BJ (cell line): Measurements from ENCODE around the gene PKN1. TPM values are rescaled to one million over a fixed set of nuclear protein-coding genes. Genes with fewer than 3 reads are reported as not detected.

ENCODE experiments used
- CTCF ChIA-PET: fragments of 350-600 bp; formaldehyde crosslinking; extraction: SDS; loops from one replicate; lab custom pipeline; 2021; ENCODE audit warnings: antibody characterized with exemption, inconsistent platforms; lab: Yijun Ruan, JAX
- POLR2A ChIA-PET: fragments of 300-600 bp; sonication (Branson Sonifier 250); formaldehyde crosslinking; extraction: SDS; loops from one replicate; lab custom pipeline; 2021; ENCODE audit warnings: antibody characterized with exemption; lab: Charles Lee
- DNase-seq: peaks from one replicate; pipeline ENCODE4 v3.0.0-alpha.2; 2011; ENCODE audit warnings: low read depth
- H3K27me3 ChIP-seq: 2 replicates; pipeline ENCODE4 v1.6.0; 2011; ENCODE audit warnings: low read length; ENCODE audit not compliant: control insufficient read depth, insufficient read depth
- H3K36me3 ChIP-seq: 2 replicates; pipeline ENCODE4 v1.5.1; 2011; ENCODE audit warnings: low read length; ENCODE audit not compliant: control insufficient read depth, insufficient read depth
- H3K4me3 ChIP-seq: 2 replicates; pipeline ENCODE4 v1.5.1; 2011; ENCODE audit warnings: low read depth, mild to moderate bottlenecking, control low read depth, low read length
- polyA plus RNA-seq: library from polyadenylated mRNA; depleted of rRNA; stranded (reverse); fragments of >200 nt; gene quantifications from 2 replicates; pipeline ENCODE4 v1.2.3, GENCODE V29; 2011
- TF ChIP-seq, protein P1 (sequence below): IDR thresholded peaks from 2 replicates; pipeline ENCODE4 v1.5.1; 2011; ENCODE audit warnings: low read depth, mild to moderate bottlenecking, control low read depth, inconsistent platforms, low read length, moderate library complexity; ENCODE audit not compliant: insufficient read depth

PKN1 gene
- polyA plus RNA-seq, 1 experiment: 117 TPM

- CTCF ChIA-PET: interaction anchor here (0.8 kb wide), 1 partner anchor 78 kb away, joined by 3 read pairs; no protein-coding TSS in a partner anchor
Observed at GRCh38 chr19:14427461-14427860, 5.6 kb upstream of the PKN1 start.

GRCh38 chr19:14428882-14429416 is 4.2 kb upstream of the PKN1 start:
- TF ChIP-seq, protein P1, sequence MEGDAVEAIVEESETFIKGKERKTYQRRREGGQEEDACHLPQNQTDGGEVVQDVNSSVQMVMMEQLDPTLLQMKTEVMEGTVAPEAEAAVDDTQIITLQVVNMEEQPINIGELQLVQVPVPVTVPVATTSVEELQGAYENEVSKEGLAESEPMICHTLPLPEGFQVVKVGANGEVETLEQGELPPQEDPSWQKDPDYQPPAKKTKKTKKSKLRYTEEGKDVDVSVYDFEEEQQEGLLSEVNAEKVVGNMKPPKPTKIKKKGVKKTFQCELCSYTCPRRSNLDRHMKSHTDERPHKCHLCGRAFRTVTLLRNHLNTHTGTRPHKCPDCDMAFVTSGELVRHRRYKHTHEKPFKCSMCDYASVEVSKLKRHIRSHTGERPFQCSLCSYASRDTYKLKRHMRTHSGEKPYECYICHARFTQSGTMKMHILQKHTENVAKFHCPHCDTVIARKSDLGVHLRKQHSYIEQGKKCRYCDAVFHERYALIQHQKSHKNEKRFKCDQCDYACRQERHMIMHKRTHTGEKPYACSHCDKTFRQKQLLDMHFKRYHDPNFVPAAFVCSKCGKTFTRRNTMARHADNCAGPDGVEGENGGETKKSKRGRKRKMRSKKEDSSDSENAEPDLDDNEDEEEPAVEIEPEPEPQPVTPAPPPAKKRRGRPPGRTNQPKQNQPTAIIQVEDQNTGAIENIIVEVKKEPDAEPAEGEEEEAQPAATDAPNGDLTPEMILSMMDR: no peak
- no peak for DNase-seq
- CTCF ChIA-PET: interaction anchor here (1.2 kb wide), 1 partner anchor 43 kb away, joined by 7 read pairs; no protein-coding TSS in a partner anchor

More at GRCh38 chr19:14427461-14427860, 5.6 kb upstream of the PKN1 start:
- Histone ChIP-seq H3K4me3 (no peak overlapping the region), H3K36me3 (no peaks in the 10 kb centered on the region), H3K27me3 (no peaks in the 10 kb centered on the region)
- POLR2A ChIA-PET: no interaction called here
- DNase-seq: no peak
- TF ChIP-seq, protein P1: no peak

DNA sequence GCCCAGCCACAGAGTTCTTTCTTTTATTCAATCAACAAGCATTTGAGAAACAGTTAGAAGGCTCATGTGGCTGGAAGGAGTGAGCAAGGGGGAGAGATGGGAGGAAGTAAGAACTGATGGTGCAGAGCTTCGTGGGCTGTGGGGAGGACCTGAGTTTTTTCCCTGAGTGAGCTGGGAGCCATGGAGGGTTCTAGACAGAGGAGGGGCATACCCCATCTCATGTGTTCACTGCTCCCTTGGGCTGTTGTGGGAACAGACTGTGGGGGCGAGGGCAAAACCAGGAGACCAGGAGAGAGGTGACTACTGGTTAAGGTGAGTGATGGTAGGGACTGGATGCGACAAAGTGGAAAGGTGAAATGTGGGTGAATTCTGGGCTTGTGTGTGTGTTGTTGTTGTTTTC is 2.4 kb upstream of the PKN1 start:
- Histone ChIP-seq H3K27me3 (no peaks in the 10 kb centered on the region), H3K4me3 (no peak overlapping the region), H3K36me3 (no peaks in the 10 kb centered on the region)
- TF ChIP-seq, protein P1: no peak
- CTCF ChIA-PET: interaction anchor here (1.0 to 2.0 kb wide), 5 partner anchors 11 to 272 kb away, joined by 3 to 6 read pairs (median 4); no protein-coding TSS in a partner anchor
- POLR2A ChIA-PET: no interaction called here
- no peak for DNase-seq

More at GRCh38 chr19:14428882-14429416, 4.2 kb upstream of the PKN1 start:
- POLR2A ChIA-PET: no interaction called here
- Histone ChIP-seq H3K4me3 (no peak overlapping the region), H3K27me3 (no peaks in the 10 kb centered on the region), H3K36me3 (no peaks in the 10 kb centered on the region)

GRCh38 chr19:14433554-14434501 is 722 bp downstream of the PKN1 start:
- Histone ChIP-seq H3K36me3 (no peaks in the 10 kb centered on the region; the same call in none of the 2 replicates), H3K27me3 (no peaks in the 10 kb centered on the region), H3K4me3 (peak overlapping the region; percentile 78)
- ChIA-PET CTCF (no interaction called here), POLR2A (interaction anchor here (0.6 kb wide), 1 partner anchor 766 kb away, joined by 4 read pairs; no protein-coding TSS in a partner anchor)
- TF ChIP-seq, protein P1: no peak
- DNase-seq: no peak
